ENCODE measurements around the gene ABCD1.
A peak's percentile ranks its signal among the peaks of the same experiment; 100 is the strongest.

The ABCD1 gene

DNA sequence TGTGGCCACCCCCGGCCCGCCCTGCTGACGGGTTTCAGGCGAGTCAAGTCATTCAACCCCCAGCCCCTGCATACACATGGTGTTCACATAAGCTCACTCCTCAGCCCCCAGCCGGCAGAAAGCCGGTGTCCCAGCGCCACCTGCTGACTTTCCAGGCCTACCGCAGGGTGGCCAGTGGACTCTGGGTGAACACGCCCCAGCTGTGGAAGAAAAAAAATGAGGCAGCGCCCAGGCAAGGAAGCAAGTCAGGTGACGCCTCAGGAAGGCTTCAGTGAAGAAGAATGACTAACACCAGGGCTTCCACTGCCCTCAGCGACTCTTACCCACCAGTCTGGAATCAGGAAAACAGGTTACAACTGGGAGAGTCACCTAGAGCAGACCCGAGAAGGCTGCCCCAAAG is 16.2 kb upstream of the ABCD1 start:
- DNase-seq (ENCODE audit: low spot score) (peak; percentile 83), ATAC-seq (ENCODE audit: low read depth) (peak; percentile 87)
- Histone ChIP-seq H3K27ac (ENCODE audit: poor library complexity, severe bottlenecking) (peak overlapping the region; percentile 60), H3K4me1 (ENCODE audit: insufficient read depth, poor library complexity, severe bottlenecking) (no peaks in the 10 kb centered on the region), H3K27me3 (ENCODE audit: insufficient read depth, poor library complexity, severe bottlenecking) (no peaks in the 10 kb centered on the region), H3K36me3 (ENCODE audit: low read depth) (peaks cover 14% of the 10 kb centered on the region; the same call in 1 of the 2 replicates), H3K4me3 (ENCODE audit: severe bottlenecking) (no peak overlapping the region), H3K9me3 (ENCODE audit: severe bottlenecking) (no peaks in the 10 kb centered on the region)
- TF ChIP-seq, protein P1, sequence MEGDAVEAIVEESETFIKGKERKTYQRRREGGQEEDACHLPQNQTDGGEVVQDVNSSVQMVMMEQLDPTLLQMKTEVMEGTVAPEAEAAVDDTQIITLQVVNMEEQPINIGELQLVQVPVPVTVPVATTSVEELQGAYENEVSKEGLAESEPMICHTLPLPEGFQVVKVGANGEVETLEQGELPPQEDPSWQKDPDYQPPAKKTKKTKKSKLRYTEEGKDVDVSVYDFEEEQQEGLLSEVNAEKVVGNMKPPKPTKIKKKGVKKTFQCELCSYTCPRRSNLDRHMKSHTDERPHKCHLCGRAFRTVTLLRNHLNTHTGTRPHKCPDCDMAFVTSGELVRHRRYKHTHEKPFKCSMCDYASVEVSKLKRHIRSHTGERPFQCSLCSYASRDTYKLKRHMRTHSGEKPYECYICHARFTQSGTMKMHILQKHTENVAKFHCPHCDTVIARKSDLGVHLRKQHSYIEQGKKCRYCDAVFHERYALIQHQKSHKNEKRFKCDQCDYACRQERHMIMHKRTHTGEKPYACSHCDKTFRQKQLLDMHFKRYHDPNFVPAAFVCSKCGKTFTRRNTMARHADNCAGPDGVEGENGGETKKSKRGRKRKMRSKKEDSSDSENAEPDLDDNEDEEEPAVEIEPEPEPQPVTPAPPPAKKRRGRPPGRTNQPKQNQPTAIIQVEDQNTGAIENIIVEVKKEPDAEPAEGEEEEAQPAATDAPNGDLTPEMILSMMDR (IDR thresholded peaks at IDR 0.05; ENCODE audit: poor library complexity, severe bottlenecking), result peak; percentile 61

DNA sequence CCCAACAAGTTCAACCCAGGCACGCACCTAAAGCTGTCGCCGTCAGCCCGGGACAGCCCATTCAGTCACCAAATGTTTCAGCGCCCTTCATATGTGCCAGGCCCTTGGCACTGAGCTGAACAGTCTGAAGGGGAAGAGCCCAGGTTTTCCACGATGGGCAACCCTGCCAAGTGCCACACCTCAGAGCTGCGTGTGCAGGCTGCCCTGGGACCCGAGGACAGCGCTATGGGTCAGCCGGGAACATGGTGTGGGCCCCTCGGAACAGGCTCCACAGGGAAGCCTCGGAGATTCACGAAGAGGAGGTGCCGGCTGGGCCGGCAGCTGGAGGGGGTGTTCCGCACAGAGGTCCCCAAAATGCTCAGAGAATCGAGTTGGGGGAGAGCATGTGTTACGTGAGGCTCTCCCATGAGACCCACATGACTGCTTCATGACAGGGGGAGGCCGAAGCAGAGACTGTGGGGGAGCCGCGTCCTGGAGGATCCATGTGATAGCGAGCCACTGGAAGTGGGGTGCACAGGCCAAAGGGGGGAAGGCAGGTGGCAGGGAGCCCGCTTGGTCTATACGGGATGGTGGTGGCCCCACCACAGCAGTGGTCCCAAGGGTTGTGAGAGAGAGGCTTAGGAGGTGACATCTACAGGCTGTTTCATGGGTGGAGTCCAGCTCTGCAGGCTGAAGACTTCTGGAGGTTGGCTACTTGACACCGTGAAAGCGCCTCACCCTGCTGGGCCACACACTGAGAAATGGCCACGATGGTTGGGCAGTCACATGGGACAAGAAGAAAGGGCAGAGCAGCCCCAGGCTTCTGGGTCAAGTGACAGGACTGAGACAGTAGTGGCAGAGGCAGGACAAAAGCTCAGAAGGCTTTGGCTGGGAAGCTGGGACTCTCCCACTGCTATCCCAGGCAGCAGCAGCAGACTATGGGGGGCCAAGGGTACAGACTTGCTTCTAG is 14.7 kb upstream of the ABCD1 start:
- Histone ChIP-seq H3K4me3 (ENCODE audit: severe bottlenecking) (no peak overlapping the region), H3K36me3 (ENCODE audit: low read depth) (peaks cover 29% of the 10 kb centered on the region), H3K27ac (ENCODE audit: poor library complexity, severe bottlenecking) (peak overlapping the region; percentile 60), H3K27me3 (ENCODE audit: insufficient read depth, poor library complexity, severe bottlenecking) (no peaks in the 10 kb centered on the region), H3K9me3 (ENCODE audit: severe bottlenecking) (no peaks in the 10 kb centered on the region), H3K4me1 (ENCODE audit: insufficient read depth, poor library complexity, severe bottlenecking) (no peaks in the 10 kb centered on the region)
- TF ChIP-seq, protein P1 (IDR thresholded peaks at IDR 0.05; ENCODE audit: poor library complexity, severe bottlenecking), result no peak
- DNase-seq (ENCODE audit: low spot score) (no peak), ATAC-seq (ENCODE audit: low read depth) (no peak)

DNA sequence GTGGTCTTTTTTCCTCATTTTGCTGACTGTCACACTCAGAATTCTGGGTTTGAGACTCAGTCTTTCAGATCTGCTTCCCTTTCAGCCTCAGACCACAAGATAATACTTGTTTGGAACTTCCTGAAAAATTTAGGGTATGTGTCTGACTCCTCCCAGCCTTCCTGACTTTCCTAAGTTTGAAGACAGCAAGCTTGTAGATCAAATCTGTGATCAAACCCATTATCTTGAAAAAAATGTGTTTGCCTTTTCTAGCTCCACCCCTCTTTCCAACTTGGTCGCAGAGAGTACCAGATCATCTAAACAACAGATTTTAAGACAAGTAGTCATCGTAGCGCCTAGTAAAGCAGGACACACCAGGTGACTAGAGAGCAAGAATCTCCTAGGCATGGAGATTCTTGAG is 10.4 kb upstream of the ABCD1 start:
- no peak overlapping the region for H3K4me3 ChIP-seq (ENCODE audit: severe bottlenecking)
- DNase-seq (ENCODE audit: low spot score), result no peak
- TF ChIP-seq, protein P1 (IDR thresholded peaks at IDR 0.05; ENCODE audit: poor library complexity, severe bottlenecking), result no peak
- H3K27me3 ChIP-seq (ENCODE audit: insufficient read depth, poor library complexity, severe bottlenecking), result no peaks in the 10 kb centered on the region
- no peaks in the 10 kb centered on the region for H3K4me1 ChIP-seq (ENCODE audit: insufficient read depth, poor library complexity, severe bottlenecking)
- no peak overlapping the region for H3K27ac ChIP-seq (ENCODE audit: poor library complexity, severe bottlenecking)
- no peak for ATAC-seq (ENCODE audit: low read depth)
- no peaks in the 10 kb centered on the region for H3K9me3 ChIP-seq (ENCODE audit: severe bottlenecking)
- peaks cover 56% of the 10 kb centered on the region for H3K36me3 ChIP-seq (ENCODE audit: low read depth)

DNA sequence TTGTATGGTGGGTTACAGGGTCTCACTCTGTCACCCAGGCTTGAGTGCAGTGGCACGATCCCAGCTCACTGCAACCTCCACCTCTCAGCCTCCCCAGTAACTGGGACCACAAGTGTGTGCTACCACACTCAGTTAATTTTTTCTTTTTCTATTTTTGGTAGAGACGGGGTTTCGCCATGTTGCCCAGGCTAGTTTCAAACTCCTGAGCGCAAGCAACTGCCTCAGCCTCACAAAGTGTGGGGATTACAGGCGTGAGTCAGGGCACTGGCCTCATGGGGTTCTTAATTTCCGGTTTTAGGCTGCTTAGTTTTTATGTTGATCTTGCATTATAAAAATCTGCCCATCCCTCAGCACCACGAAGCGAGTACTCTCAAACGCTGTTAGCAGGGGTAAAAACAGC is 7.2 kb upstream of the ABCD1 start:
- H3K36me3 ChIP-seq (ENCODE audit: low read depth), result peaks cover 82% of the 10 kb centered on the region
- ATAC-seq (ENCODE audit: low read depth), result no peak
- TF ChIP-seq, protein P1 (IDR thresholded peaks at IDR 0.05; ENCODE audit: poor library complexity, severe bottlenecking), result no peak
- no peaks in the 10 kb centered on the region for H3K9me3 ChIP-seq (ENCODE audit: severe bottlenecking)
- H3K4me3 ChIP-seq (ENCODE audit: severe bottlenecking), result no peak overlapping the region
- no peaks in the 10 kb centered on the region for H3K27me3 ChIP-seq (ENCODE audit: insufficient read depth, poor library complexity, severe bottlenecking)
- DNase-seq (ENCODE audit: low spot score), result no peak
- H3K4me1 ChIP-seq (ENCODE audit: insufficient read depth, poor library complexity, severe bottlenecking), result no peaks in the 10 kb centered on the region
- H3K27ac ChIP-seq (ENCODE audit: poor library complexity, severe bottlenecking), result no peak overlapping the region

DNA sequence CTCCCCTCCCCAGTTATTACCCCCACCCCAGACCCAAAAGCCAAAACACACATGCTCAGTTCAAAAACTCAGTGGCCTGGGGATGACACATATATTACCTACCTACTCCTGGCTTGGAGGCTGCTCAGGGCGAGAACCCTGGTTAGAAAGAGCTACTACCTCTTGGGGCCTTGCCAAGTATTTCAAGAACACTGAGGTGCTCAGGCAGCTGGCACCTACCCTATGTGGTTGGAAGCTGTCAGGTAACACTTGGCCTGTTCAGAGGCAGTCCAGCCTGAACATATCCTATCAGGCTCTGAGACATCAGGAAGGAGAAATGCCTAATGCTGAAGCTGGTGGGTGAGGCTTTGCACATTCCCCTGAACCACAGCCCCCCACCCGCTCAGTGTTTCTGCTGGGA is 5.4 kb upstream of the ABCD1 start:
- Histone ChIP-seq H3K36me3 (ENCODE audit: low read depth) (peaks cover 73% of the 10 kb centered on the region), H3K9me3 (ENCODE audit: severe bottlenecking) (no peaks in the 10 kb centered on the region), H3K27ac (ENCODE audit: poor library complexity, severe bottlenecking) (no peak overlapping the region), H3K27me3 (ENCODE audit: insufficient read depth, poor library complexity, severe bottlenecking) (no peaks in the 10 kb centered on the region), H3K4me1 (ENCODE audit: insufficient read depth, poor library complexity, severe bottlenecking) (no peaks in the 10 kb centered on the region), H3K4me3 (ENCODE audit: severe bottlenecking) (no peak overlapping the region)
- ATAC-seq (ENCODE audit: low read depth), result no peak
- DNase-seq (ENCODE audit: low spot score), result no peak
- TF ChIP-seq, protein P1 (IDR thresholded peaks at IDR 0.05; ENCODE audit: poor library complexity, severe bottlenecking), result no peak

Measured in RWPE2 (cell line).